WI38 (cell line): ENCODE data around the gene NTN5.

Source experiments
- H3K4me3 ChIP-seq: 2 replicates; pipeline ENCODE4 v1.5.1; 2011; ENCODE audit warnings: low read depth, mild to moderate bottlenecking, control low read depth, low read length
- TF ChIP-seq, protein P1 (sequence below): IDR thresholded peaks from 2 replicates; pipeline ENCODE4 v1.5.1; 2012; ENCODE audit warnings: low read depth, mild to moderate bottlenecking, control low read depth, low read length

NTN5 gene

DNA sequence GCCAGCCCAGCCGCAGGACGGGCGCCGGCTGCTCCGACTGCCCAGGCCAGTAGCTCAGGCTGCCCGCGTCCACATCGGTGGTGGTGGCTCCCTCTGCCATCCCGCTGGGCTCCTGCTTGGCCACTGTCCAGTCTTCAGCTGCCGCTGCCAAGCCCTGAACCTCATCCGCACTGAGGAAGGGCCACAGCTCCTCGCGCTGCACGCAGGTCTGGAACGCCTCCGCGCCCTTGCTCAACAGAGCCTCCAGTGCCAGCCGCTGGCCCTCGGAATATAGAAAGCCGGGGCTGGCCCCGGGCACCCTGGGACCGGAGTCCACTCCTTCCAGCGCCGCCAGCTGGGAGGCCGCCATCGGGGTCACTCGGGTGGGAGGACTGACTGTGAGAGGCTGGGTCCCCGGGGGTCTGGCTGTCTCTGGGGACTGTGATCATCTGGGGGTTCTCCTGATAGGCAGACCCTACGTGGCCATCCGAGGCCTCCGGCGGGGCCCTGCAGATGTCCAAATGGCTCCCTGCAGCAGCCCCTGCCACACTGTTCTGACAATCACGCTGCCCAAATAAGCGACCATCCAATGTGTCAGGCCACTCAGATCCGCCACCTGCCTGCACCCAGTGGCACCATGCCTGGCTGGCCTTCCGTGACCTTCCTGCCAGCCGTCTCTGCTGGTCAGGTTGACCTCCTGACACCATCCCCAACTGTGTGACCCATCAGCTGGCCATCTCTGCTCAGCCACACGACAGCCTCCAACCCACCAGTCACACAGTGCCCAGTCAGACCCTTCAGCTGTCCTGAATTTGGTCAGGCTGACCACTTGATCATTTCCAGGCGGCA, 59.6 kb downstream of the NTN5 start:
- TF ChIP-seq, protein P1, sequence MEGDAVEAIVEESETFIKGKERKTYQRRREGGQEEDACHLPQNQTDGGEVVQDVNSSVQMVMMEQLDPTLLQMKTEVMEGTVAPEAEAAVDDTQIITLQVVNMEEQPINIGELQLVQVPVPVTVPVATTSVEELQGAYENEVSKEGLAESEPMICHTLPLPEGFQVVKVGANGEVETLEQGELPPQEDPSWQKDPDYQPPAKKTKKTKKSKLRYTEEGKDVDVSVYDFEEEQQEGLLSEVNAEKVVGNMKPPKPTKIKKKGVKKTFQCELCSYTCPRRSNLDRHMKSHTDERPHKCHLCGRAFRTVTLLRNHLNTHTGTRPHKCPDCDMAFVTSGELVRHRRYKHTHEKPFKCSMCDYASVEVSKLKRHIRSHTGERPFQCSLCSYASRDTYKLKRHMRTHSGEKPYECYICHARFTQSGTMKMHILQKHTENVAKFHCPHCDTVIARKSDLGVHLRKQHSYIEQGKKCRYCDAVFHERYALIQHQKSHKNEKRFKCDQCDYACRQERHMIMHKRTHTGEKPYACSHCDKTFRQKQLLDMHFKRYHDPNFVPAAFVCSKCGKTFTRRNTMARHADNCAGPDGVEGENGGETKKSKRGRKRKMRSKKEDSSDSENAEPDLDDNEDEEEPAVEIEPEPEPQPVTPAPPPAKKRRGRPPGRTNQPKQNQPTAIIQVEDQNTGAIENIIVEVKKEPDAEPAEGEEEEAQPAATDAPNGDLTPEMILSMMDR = no peak
- H3K4me3 ChIP-seq = no peak overlapping the region

DNA sequence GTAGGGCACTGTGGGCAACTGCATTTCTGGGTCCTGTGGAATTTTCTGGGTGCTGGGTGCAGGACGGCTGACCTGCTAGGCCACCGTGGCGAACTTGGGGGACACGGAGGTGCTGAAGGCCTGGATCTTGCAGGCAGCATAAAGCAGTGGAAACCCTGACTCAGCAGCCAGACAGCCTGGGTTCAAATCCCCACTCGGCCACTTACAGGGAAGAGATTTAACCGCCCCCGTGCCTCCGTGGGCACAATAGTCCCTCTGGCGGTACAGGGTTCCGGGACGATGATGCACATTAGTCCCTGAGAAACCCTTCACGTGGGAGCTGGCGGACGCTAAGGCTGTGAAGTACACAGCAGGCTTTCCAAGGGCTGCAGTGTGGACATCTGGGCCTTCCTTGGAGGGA, 60.9 kb downstream of the NTN5 start:
- TF ChIP-seq, protein P1 = no peak
- H3K4me3 ChIP-seq = no peak overlapping the region
